ENCODE measurements around the gene NPDC1.
"Not testable (repeated sequence)": the region's sequence is repeated elsewhere in the genome, so short reads cannot be mapped to it uniquely, and the experiment has no call there.

NPDC1 gene

DNA sequence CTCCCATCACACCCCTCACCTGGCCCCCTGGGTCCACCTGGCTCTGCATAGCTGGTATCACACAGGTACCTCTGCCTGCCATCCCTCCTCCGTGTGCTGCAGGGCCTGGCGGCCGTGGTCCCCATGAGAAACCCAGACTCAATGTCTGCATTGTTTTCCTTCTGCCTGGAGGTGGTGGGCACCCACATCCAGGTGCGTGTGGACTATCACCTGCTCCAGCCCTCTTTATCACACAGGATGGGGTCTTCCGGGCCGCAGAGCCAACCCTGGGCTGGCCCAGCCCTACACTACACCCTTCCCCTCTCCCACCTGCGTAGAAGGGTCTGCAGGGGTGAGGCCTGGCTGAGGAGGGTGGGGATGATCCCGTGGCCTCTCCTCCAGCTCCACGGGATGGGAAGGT is 7.1 kb downstream of the NPDC1 start:
- DNase-seq: no peak

DNA sequence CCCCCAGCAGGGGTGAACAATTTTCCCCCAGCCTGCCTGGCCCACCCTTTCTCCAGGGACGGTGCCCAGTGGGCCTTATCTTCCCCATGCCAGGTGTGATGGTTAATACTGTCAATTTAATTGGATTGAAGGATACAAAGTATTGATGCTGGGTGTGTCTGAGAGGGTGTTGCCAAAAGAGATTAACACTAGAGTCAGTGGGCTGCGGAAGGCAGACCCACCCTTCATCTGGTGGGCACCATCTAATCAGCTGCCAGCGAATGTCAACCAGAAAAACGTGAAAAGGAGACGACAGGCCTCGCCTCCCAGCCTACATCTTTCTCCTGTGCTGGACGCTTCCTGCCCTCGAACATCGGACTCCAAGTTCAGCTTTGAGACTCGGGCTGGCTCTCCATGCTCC is 8.5 kb downstream of the NPDC1 start:
- no peak for DNase-seq

DNA sequence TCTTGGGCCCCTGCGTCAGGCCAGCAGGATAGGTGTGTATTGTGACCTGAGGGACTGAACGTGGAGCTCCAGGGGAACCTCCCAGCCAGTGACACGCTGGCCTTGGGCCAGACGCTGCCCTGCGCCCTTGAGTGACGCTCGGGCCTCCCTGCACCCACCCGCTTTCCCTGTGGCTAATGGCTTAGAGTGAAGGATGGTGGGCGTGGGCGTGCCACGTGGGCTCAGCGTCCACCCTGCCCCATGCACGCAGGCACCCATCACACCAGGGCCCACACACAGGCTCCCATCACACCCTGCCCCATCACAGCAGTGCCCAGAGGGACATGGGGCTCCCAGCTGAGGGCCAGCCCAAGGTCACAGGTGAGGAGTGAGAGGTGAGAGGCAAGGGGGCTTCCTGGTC is 8.9 kb downstream of the NPDC1 start:
- DNase-seq: no peak

DNA sequence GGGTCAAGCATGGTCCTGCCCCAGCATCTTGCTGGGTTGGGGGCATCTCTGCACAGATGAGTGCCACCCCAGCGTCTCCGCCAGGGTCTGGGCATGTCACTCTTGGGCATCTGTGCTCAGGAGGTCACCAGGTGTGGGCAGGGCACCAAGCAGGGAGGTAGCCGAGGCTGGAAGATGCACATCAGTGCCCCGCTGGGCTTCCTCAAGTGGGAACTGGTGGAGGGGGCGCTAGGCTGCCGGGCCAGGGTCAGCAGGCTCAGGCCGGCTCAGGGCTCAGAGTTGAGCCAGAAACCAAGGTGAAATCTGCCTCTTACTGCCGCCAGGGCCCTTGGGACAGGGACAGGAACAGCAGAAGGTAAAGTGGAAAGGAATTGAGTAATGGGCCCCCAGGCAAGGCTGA is 10.0 kb downstream of the NPDC1 start:
- no peak for DNase-seq

DNA sequence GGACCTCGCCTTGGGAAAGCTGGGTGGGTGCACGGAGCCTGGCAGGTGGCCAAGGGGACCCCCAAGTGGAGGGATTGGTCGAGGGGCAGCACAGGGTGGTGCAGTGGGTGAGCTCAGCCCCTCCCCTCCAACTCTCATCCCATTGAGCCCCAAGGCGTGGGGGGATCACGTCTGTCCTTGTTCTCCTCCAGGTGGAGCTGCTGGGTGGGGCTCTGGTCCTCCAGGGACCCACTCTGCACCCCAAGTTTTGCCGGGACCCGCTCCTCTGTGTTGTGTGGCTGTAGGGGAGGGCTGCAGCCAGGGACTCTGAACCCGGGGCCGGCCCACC is 10.5 kb downstream of the NPDC1 start:
- DNase-seq: no peak

DNA sequence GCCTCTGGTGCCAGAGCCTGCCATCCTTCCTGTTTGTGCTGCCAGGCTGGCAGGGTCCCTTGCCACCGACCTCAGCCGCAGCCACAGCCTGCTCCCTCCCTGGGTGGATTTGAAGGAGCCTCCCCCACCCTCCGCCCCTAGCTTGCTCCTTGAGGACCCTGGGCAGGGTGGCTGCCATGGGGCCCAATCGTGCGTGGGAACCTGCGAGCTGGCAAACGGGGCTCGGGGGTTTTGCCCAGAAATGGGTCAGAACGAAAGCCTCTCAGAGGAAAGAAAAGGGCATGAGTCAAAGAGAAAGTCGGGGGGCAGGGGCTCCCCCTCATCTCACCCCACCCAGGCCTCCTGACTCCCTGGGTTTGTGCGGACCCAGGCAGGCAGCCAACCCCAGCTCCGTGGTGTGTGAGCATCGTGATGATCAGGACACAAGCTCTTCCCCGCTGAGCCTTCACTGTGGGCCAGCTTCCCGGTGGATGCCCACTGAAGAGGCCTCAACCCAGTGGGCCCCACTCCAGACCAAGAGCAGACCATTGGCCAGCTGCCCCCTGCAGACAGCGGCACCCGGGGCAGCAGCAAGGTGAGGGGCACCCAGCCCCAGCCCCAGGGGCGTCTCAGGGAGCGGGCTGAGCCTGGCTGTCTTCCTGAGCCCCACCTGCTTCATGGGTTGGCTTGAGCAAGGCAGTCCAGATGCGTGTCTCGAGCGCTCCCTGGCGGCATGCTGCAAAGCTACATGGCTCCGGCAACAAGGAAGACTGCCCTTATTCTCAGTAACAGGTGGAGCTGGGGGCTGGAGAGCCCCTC is 11.1 kb downstream of the NPDC1 start:
- DNase-seq: peak; percentile 86 to 89

DNA sequence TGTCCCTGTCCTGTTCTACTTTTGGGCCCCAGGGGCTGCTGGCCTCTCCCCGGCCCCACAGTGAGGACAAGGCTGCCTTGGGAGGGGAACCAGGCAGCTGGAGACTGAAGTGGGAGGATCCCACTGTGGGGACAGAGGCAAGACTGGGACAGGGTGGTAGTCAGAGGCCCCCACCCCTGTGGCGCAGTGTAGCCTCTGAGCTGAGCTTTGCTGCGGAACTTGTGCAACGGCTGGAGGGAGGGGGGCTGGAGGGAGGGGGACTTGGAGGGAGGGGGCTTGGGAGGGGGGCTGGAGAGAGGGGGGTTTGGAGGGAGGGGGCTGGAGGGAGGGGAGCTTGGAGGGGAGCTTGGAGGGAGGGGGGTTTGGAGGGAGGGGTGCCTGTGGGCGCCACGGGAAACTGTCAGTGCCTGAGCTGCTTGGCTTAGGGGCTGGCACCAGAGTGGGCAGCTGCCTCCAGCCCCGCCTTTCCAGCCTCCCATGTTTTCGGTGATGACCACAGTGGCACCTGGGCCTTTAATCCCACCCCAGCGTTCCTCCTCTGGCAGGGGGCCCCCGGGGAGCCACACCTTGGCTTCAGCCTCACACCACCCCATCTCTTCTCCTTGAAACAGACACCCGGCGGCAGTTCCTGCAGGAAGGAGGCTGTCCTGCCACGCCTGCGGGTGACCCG is 11.8 kb downstream of the NPDC1 start:
- no peak for DNase-seq

DNA sequence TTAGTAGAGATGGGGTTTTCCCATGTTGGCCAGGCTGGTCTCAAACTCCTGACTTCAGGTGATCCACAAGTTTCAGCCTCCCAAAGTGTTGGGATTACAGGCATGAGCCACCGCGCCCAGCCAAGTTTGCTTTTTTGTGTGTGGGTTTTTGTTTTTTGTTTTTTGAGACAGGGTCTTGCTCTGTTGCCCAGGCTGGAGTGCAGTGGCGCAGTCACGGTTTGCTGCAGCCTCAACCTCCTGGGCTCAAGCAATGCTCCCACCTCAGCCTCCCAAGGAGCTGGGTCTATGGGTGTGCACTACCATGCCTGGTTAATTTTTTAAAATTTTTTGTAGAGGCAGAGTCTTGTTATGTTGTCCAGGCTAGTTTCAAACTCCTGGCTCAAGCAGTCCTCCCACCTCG is 12.5 kb downstream of the NPDC1 start:
- DNase-seq: not testable (repeated sequence)

DNA sequence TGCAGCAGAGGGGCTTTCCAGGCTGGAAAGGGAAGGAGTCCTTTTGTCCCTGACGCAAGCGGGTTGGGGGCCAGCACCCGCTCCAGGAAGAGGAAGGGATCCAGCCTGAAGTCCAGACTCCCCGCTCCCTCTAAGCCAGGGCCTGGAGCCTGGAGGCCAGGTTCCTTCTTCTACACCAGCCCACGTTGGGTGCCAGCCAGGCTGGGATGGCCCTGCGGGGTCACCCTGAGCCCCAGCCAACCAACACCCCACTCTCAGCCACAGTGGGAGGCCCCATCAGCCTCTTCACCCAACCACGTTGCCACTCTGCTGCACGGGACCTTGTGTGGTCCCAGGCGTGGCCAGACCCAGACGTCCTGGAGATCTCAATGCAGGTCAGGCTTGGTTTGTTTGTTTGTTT is 13.1 kb downstream of the NPDC1 start:
- peak; percentile 41 to 65 for DNase-seq

DNA sequence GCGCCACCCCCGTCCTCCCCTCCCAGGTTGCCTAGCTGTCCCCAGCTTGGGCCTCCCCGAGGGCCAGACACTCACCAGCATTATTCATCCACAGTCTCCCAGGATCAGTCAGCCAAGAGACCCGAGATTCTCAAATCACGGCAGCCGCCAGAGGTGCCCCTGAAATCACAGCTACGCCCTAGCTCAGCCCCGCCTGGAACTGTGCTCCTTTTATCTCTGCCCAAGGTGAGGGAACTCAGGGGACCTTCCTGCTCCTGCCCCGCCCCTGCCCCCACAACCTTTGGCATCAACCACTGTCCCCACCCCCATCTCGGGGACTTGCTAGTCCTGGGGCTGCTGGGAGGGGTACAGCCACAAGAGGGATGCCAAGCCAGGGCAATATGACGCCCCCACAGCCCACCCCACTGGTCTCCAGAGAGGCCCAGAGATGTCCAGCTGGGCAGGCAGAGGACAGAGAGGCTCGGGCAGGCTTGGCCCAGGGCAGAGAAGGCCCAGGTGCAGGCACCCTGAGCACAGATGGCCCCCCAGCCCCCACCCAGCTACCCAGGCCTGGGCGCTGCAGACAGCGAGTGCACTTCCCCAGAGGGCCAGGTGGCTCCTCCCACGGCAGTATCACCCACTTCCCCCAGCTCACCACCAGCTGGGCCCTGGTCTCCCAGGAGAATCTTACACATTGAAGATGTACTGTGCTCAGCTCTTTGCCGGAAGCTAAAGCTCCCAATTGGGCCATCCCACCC is 13.9 kb downstream of the NPDC1 start, which contains the start of gene FUT7:
TSS of gene FUT7 (minus strand) at position 185 of the 737 bp plus-strand sequence. CDS start at position 88, 97 bp downstream.
- peak; percentile 56 to 67 for DNase-seq

DNA sequence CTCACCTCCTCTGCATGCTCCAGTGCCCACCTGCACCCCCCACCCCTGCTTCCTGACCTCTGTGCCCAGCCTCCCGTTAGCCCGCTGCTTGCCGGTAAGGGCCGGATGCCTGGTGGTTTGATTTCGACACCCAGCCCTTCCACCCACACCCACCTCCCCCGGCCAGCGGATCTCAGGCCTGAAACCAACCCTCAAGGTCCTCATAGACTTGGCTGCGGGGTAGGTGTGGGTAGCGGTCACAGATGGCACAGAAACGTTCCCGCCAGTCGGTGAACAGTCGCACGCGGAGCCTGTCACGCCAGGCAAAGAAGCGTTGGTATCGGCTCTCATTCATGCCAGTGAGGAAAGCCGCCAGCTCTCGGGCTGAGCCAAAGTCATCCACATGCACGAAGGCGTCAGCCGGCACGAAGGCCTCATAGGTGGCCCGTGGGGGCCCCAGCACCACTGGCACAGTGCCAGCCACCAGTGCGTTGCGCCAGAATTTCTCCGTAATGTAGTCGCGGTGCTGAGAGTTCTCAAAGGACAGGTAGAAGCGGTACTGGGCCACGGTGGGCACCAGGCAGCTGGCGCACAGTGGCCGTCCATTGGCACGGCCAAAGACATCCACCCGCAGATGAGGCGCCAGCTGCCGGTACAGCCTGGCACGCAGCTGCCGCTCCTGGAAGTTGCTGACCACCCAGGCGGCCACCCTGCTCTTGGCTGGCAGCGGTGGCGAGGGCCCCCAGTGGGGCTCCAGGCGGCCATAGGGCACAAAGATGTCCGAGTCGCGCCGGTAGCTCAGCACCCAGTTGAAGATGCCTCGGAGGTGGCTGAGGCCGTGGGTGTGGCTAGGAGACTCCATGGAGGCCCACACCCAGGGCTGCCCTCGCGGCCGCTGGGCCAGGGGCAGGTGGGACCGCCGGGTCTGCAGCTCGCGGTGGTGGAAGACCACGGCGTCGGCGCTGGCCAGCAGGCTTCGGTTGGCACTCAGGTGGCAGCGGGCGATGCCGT is 15.1 kb downstream of the NPDC1 start:
- DNase-seq: peak; percentile 59 to 62

DNA sequence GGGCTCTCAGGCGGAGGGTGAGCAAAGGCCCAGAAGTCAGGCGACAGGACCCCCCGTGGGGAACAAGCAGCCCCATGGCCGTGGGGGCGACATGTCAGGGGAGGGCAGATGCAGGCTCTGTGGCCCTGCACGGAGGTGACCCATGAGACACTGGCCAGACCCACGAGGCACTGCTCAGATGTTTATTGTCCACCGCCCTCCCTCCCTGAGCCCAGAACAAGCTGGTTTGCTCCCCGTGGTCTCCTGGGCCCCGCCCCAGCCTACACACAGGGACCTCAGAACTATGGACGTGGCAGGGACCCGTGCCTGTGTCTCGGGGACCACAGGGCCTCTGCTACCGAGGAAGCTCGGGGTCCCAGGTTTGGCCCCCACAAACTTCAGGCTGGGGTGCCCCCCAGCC is 16.0 kb downstream of the NPDC1 start:
- no peak for DNase-seq

DNA sequence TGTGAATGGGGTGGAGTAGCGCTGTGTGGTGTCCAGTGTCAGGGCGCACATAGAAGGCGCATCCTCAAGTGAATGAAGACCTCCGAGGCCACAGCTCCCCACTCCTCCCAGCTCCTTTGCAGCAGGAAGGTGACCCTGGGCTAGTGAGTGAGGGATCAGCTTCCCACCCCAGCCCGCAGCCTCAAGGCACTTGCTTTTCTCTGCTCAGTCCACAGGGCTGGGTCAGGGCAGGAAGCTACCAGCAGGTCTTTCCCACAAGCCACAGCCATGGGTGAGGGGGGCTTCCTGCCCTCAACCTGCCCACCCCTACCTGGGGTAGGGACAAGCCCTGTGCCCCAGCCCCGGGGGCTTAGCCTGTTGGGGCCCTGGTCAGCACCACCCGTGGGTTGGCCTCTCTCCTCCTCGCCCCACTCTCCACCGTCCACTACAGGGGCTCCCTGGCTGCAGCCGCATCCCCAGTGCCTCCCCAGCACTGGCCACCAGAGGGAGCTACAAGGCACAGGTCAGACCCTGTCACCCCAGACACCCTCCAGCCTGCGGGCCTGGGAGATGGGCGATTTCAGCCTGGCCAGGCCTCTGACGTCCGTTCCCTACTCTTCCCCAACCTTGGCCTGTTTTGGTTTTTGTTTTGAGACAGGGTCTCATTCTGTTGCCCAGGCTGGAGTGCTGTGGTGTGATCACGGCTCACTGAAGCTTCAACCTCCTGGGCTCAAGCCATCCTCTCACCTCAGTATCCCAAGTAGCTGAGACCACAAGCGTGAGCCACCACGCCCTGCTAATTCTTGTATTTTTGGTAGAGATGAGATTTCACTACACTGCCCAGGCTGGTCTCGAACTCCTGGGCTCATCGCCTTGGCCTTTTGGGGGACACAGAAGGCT is 16.7 kb downstream of the NPDC1 start:
- peak; percentile 69 to 74 for DNase-seq

DNA sequence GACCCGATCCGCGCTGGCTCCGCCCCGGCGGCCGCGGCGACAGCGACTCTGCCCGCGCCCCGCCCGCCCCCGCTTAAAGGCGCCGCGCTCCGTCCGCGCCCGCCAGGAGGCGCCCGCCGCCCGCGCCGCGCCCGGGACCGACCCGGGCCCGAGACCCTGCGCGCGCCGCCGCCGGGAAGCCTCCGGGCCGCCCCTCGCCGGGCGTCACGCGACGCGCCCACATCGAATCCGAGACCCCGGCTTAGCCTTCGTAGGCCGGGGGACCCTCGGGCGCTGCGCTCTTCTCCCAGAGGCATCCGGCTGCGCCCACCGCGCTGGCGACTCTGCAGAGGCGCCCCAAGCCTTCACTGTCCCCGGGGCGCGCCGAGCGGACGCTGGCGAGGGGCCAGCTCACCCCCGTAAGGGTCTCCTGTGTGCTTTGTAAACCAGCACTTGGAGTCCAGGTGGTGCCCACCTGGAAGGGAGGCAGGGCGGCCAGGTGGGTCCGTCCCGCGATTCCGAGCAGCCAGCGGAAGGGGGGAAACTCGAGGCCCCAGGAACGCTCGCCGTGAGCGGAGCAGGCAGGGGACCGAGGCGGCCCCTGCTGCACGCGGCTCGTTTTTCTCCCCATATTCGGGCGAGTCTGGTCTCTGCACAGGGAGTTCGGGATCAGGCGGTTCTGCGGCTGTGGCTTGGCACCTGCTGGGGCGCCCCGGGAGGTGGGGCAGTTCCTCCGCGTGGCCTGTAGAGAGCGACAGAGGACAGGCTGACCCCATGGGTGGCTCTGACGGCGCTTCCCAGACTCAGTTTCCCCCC is 17.5 kb downstream of the NPDC1 start:
- peak; percentile 65 to 81 for DNase-seq

DNA sequence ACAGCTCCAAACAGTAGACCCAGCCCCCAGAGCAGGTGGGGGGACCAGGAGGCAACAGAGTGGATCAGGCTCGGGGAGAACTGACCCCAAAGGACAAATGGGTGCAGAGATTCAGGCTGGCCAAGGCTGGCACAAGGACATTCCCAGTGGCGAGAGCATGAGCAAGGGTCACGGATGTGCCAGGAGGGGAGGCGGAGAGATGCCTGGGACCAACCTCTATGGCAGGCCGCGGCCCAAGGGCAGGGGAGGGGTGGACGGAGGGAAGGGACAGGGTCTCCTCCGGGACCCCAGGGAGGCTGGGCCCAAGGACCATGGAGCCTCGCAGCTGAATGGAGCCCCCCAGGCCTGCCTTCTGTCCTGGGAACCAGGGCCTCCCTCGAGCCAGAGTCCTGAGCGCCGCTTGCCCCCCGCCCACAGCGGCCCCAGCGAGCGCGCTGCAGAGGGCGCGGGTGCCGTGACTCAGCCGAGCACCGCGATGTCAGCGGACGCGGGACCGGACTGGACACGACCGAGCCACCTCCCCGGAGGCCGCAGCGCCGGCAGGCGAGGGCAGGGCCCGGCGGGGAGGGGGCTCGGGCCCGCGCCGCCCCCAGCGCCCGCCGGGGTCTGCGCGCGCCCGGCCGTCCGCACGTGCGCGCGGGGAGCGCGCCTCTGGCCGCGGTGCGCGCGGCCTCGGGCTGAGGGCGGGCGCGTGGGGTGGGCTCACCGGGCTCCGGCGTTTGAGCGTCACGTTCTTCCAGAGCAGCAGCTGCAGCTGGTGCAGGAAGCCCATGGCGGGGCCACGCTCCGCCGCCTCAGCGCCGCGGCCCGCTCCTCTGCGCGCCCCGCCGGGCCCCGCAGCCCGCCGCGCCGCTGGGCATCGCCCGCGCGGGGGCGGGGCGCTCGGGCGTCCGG is 18.4 kb downstream of the NPDC1 start, which contains the start of gene ABCA2:
TSS of gene ABCA2 (minus strand) at position 869 of the 894 bp plus-strand sequence. CDS start at position 772, 97 bp downstream.
- DNase-seq: no peak

DNA sequence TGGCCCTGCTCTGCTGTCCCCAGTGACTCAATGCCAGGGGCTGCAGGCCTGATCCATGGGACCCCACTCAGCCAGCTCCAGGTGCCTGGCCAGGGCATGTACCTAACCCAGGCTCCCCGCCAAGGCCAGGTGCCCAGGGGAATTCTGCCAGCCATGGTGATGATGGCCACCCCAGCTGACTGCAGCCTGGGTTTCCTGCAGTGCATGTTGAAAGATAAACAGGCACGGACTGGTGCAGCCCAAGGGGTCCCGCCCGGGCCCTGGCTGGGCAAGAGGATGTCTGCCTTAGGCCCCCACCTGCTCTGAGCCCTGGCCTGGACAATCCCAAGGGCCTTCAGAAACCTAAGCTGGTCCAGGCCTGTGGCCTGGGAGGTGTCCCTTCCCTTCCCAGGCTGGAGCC is 19.1 kb downstream of the NPDC1 start:
- no peak for DNase-seq

DNA sequence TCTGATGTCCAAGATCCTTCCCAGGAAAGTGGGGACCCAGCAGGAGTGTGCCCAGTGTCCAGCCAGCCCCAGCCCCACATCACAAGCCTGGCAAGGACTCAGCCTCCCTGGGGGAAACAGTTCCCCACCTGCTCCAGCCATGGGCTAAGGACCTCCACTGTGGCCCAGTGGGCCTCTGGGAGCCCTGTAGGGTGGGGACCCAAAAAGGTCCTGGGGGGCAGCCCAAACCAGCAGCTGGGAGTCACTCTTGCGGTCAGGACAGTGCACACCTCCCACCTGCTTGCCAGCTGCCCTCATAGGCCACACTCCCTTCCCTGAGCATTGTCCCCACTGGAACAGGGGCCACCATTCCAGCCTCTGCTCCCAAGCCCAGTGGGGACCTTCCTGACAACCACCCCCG is 19.6 kb downstream of the NPDC1 start:
- no peak for DNase-seq

DNA sequence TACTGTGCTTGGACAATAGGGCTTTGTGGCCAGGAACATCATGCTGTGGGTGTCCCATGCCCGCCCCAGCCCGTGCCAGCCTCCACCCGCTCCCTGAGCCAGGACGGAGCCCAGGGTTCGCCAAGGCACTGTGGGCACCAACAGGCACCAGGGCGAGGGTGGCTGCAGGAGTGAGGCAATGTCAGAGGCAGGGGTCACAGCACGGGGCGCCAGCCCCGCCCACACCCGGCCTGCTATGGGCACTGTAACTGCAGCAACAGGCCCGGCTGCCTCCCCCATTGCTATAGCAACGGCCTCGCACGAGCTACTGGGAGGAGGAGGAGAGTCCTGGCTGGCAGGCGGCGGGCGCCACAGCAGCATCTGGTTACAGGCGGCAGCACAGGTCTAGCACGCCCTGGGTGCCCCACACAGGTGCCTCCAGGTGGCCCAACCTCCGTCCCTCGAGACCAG is 20.4 kb downstream of the NPDC1 start:
- DNase-seq: peak; percentile 24 to 31

DNA sequence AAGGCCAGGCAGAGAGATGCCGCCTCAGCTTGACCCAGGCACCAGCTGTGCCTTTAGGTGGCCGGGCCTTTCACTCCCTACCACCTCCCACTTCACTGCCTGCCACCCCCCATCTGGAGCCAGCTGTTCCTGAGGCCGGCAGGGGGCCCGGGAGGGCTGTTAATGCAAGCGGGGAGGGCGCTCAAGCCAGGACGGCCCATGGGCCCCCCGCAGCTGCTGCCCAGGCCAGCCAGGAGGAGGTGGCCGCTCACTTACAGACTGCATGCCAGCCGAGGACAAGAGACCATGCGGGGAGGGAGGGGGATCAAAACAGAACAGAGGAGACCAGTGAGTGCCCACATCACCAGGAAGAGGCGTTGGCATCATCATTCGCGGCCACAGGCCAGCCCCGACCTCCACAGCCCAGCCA is 22.4 kb downstream of the NPDC1 start:
- DNase-seq: no peak
